GM12878 (cell line): Measurements from ENCODE around the gene MYO1D. TPM values are rescaled to one million over a fixed set of nuclear protein-coding genes. Genes with fewer than 3 reads are reported as not detected.
A peak's percentile ranks its signal among the peaks of the same experiment; 100 is the strongest.

Source experiments
- ATAC-seq: fragments of 200-7000 bp; cut with Tn5 transposase; 3 replicates; pipeline ENCODE4 v1.9.1; 2020; ENCODE audit warnings: mild to moderate bottlenecking, moderate library complexity
- BruUV-seq: library from RNA; stranded (reverse); fragments of 400-500 nt; replicated peaks from 2 replicates; lab custom pipeline; 2021; lab: Mats Ljungman, UMichigan
- CTCF ChIA-PET: fragments of 300-600 bp; sonication (Branson Sonifier 250); formaldehyde crosslinking; extraction: SDS; loops from one replicate; lab custom pipeline; 2021; ENCODE audit warnings: inconsistent platforms; lab: Yijun Ruan, JAX
- POLR2A ChIA-PET: fragments of 350-600 bp; formaldehyde crosslinking; extraction: SDS; loops from one replicate; lab custom pipeline; 2021; ENCODE audit warnings: inconsistent platforms; lab: Charles Lee
- RAD21 ChIA-PET: fragments of 300-600 bp; sonication (Branson Sonifier 250); formaldehyde crosslinking; loops from one replicate; lab custom pipeline; 2023; ENCODE audit warnings: antibody characterized with exemption; ENCODE audit not compliant: unreplicated experiment; lab: Charles Lee
- SMC1A ChIA-PET: fragments of 300-600 bp; sonication (Branson Sonifier 250); formaldehyde crosslinking; loops from one replicate; lab custom pipeline; 2023; ENCODE audit not compliant: unreplicated experiment, uncharacterized antibody; lab: Charles Lee
- DNase-seq: peaks from one replicate; pipeline ENCODE4 v3.0.0-alpha.2; 2011; ENCODE audit warnings: low read depth, low spot score
- FAIRE-seq: peaks from 3 replicates; lab custom pipeline; 2011; peaks lifted over from hg19 to GRCh38; lab: Jason Lieb, UNC
- H2AFZ ChIP-seq: 2 replicates; pipeline ENCODE4 v1.6.0; 2011; ENCODE audit warnings: low read depth, low read length, control low read depth; ENCODE audit not compliant: control insufficient read depth
- H3K27ac ChIP-seq: 2 replicates; pipeline ENCODE4 v1.5.1; 2011; ENCODE audit warnings: control low read depth; ENCODE audit not compliant: control insufficient read depth, insufficient read depth
- H3K27me3 ChIP-seq, 2 experiments: replicated peaks in 1 of 2; 2 replicates each; pipeline versions ENCODE4 v1.6.0 to v1.6.1; 2011; ENCODE audit warnings: low read length in 1 of 2; ENCODE audit not compliant: control insufficient read depth in 2 of 2, insufficient read depth in 2 of 2
- H3K36me3 ChIP-seq, 2 experiments: 2 replicates each; pipeline ENCODE4 v1.5.1; 2011; ENCODE audit warnings: low read length in 1 of 2; ENCODE audit not compliant: control insufficient read depth in 2 of 2, insufficient read depth in 2 of 2
- H3K4me1 ChIP-seq: 2 replicates; pipeline ENCODE4 v1.6.1; 2011; ENCODE audit warnings: mild to moderate bottlenecking, low read length, moderate library complexity, mixed read lengths; ENCODE audit not compliant: control insufficient read depth, insufficient read depth
- H3K4me2 ChIP-seq: 2 replicates; pipeline ENCODE4 v1.6.0; 2011; ENCODE audit warnings: control low read depth; ENCODE audit not compliant: control insufficient read depth, insufficient read depth
- H3K4me3 ChIP-seq: fragments of 200-600 bp; sonication (generic); 2 replicates; pipeline ENCODE4 v1.5.1; 2016
- H3K79me2 ChIP-seq: 2 replicates; pipeline ENCODE4 v1.6.0; 2011; ENCODE audit warnings: low read length; ENCODE audit not compliant: control insufficient read depth, insufficient read depth
- H3K9ac ChIP-seq: 2 replicates; pipeline ENCODE4 v1.8.0; 2011; ENCODE audit warnings: low read length, control low read depth, mixed read lengths; ENCODE audit not compliant: control insufficient read depth, insufficient read depth
- H3K9me3 ChIP-seq: replicated peaks from 3 replicates; pipeline ENCODE4 v1.5.1; 2011; ENCODE audit warnings: mild to moderate bottlenecking, low read length; ENCODE audit not compliant: control insufficient read depth, insufficient read depth
- H4K20me1 ChIP-seq: 2 replicates; pipeline ENCODE4 v1.6.0; 2011; ENCODE audit not compliant: control insufficient read depth, insufficient read depth
- CHD2 ChIP-seq: IDR thresholded peaks from 2 replicates; pipeline ENCODE4 v1.6.1; 2011; ENCODE audit warnings: low read depth, low read length, improper control_type of control experiment, borderline replicate concordance
- CTCF ChIP-seq, 3 experiments: IDR thresholded peaks in 2 of 3; conservative IDR thresholded peaks in 1 of 3; 2 replicates each; pipeline ENCODE4 v1.5.1; 2011; ENCODE audit warnings: low read depth in 3 of 3, low read length in 3 of 3, mild to moderate bottlenecking in 3 of 3, control low read depth in 2 of 3, moderate library complexity in 2 of 3, inconsistent platforms in 1 of 3, mixed read lengths in 1 of 3; ENCODE audit not compliant: control insufficient read depth in 2 of 3, insufficient read depth in 1 of 3; ENCODE audit errors: extremely low read depth in 1 of 3
- EED ChIP-seq: sonication (generic); IDR thresholded peaks from 2 replicates; pipeline ENCODE4 v1.6.1; 2016; ENCODE audit warnings: antibody characterized with exemption, low read depth
- ELK1 ChIP-seq: IDR thresholded peaks from 2 replicates; pipeline ENCODE4 v1.6.1; 2012; ENCODE audit warnings: low read depth, low read length, improper control_type of control experiment
- IKZF2 ChIP-seq, 2 experiments: fragments of 450-650 bp; IDR thresholded peaks; 2 replicates each; pipeline ENCODE4 v1.6.1; 2017; ENCODE audit warnings: mild to moderate bottlenecking in 2 of 2, moderate library complexity in 2 of 2
- JUNB ChIP-seq: IDR thresholded peaks from 2 replicates; pipeline ENCODE4 v1.6.1; 2016; ENCODE audit warnings: antibody characterized with exemption, mild to moderate bottlenecking
- KAT2A ChIP-seq: conservative IDR thresholded peaks from 2 replicates; pipeline ENCODE4 v1.6.1; 2011; ENCODE audit warnings: low read depth, low read length; ENCODE audit not compliant: control insufficient read depth
- MAX ChIP-seq: IDR thresholded peaks from 2 replicates; pipeline ENCODE4 v1.6.1; 2012; ENCODE audit warnings: low read depth, low read length, improper control_type of control experiment
- NKRF ChIP-seq: fragments of 450-650 bp; conservative IDR thresholded peaks from 2 replicates; pipeline ENCODE4 v1.6.1; 2017; ENCODE audit warnings: mild to moderate bottlenecking, moderate library complexity
- PKNOX1 ChIP-seq: fragments of 450-650 bp; IDR thresholded peaks from 2 replicates; pipeline ENCODE4 v1.6.1; 2016; ENCODE audit warnings: mild to moderate bottlenecking
- POU2F2 ChIP-seq: IDR thresholded peaks from 3 replicates; pipeline ENCODE4 v1.6.1; 2011; ENCODE audit warnings: low read depth, mild to moderate bottlenecking, low read length, borderline replicate concordance
- ZNF592 ChIP-seq: fragments of 450-650 bp; IDR thresholded peaks from 2 replicates; pipeline ENCODE4 v1.6.1; 2017; ENCODE audit warnings: mild to moderate bottlenecking, moderate library complexity
- WGBS: methylation state at CpG from one replicate; pipeline ENCODE4 v1.1.6; 2016; ENCODE audit warnings: low lambda C conversion rate; ENCODE audit not compliant: insufficient replicate concordance, insufficient coverage; ENCODE audit errors: missing lambda C conversion rate; 5-methylcytosine and 5-hydroxymethylcytosine counted together
- in situ Hi-C: fragments of 300-500 bp; cut with MboI; formaldehyde crosslinking; loops from 9 replicates; pipeline ENCODE4 v1.14.3; 2018; ENCODE audit warnings: mixed read lengths
- intact Hi-C: fragments of 100-400 bp; cut with micrococcal nuclease; formaldehyde crosslinking; loops from one replicate; pipeline ENCODE4 v1.14.2; 2022; ENCODE audit not compliant: unreplicated experiment
- polyA plus RNA-seq, 11 experiments: library from polyadenylated mRNA; depleted of rRNA in 4 of 11; unstranded in 6 of 11; stranded (reverse) in 5 of 11; fragments of >200 nt; fragmentation: Nextera tagmentation in 4 of 11; fragmentation: Illumina TruSeq in 1 of 11; extraction: Ambion mirVana in 4 of 11; extraction: Trizol in 1 of 11; gene quantifications; 1 replicate in 1 of 11; 2 replicates in 10 of 11; pipeline versions ENCODE4 v1.2.1 to v1.2.3, GENCODE V29; 2011 to 2016; ENCODE audit warnings: inconsistent platforms in 2 of 11, missing spikeins in 2 of 11, low read depth in 1 of 11
- total RNA-seq, 4 experiments: library from RNA; depleted of rRNA in 3 of 4; stranded (reverse); fragments of >200 nt in 3 of 4; fragmentation: Illumina TruSeq in 1 of 4; extraction: Trizol in 1 of 4; gene quantifications; 2 replicates each; pipeline versions ENCODE4 v1.2.1 to v1.2.3, GENCODE V29; 2013 to 2021

The MYO1D gene
- total and polyA plus RNA-seq, 10 of the 15 experiments (the other 5 are each of a cell fraction or from before 2014, with no cell fraction given) = 1.8 to 37.7 (median 25.4) TPM

GRCh38 chr17:32882734-32883133 is 5.8 kb upstream of the MYO1D start:
- RAD21 ChIA-PET = interaction anchor here (1.4 to 4.5 kb wide), 3 partner anchors 27 to 100 kb away, joined by 4 to 19 read pairs (median 4); no protein-coding TSS in a partner anchor
- no peaks in the 10 kb centered on the region for H3K36me3 ChIP-seq
- DNase-seq = no peak
- no TSS peak for BruUV-seq
- no peaks in the 10 kb centered on the region for H3K79me2 ChIP-seq
- CTCF ChIA-PET = interaction anchor here (1.0 to 13.7 kb wide), 3 partner anchors 27 to 401 kb away, joined by 3 to 335 read pairs (median 3); no protein-coding TSS in a partner anchor
- H3K27me3 ChIP-seq = no peaks in the 10 kb centered on the region
- in situ Hi-C loops = loop anchor here (5.0 kb wide), 1 partner anchor 100 kb away; no protein-coding TSS in a partner anchor
- H3K4me1 ChIP-seq = no peaks in the 10 kb centered on the region
- H2AFZ ChIP-seq = no peak overlapping the region
- no peaks in the 10 kb centered on the region for H4K20me1 ChIP-seq
- peak; percentile 72 for ATAC-seq
- POLR2A ChIA-PET = interaction anchor here (0.5 kb wide), 1 partner anchor 243 kb away, joined by 3 read pairs; no protein-coding TSS in a partner anchor
- no peak for FAIRE-seq
- no peak overlapping the region for H3K4me3 ChIP-seq
- no peaks in the 10 kb centered on the region for H3K9me3 ChIP-seq
- H3K27ac ChIP-seq = no peak overlapping the region
- no peak overlapping the region for H3K4me2 ChIP-seq
- SMC1A ChIA-PET = interaction anchor here (0.7 to 2.4 kb wide), 5 partner anchors 27 to 113 kb away, joined by 3 to 6 read pairs (median 5); no protein-coding TSS in a partner anchor
- WGBS = 33% methylated on average over 4 of the region's 4 CpGs
- H3K9ac ChIP-seq = no peak overlapping the region
- intact Hi-C loops = no loop called here
- TF ChIP-seq MAX (no peak), POU2F2 (no peak), PKNOX1 (0 out of 2 replicates have a peak, but pooled peaks have one; percentile 19), ZNF592 (no peak), CHD2 (no peak), EED (peak; percentile 42; the same call in 1 of the 2 replicates), IKZF2 (IDR thresholded peaks at IDR 0.05) (peak; percentile 27 to 33; a peak in 2 of 4 replicates), JUNB (0 out of 2 replicates have a peak, but pooled peaks have one; percentile 21), NKRF (no peak), CTCF (IDR thresholded peaks at IDR 0.05 in 2 of 3, conservative IDR thresholded peaks at IDR 0.05 in 1 of 3; ENCODE audit: control insufficient read depth in 2 of 3, extremely low read depth in 1 of 3, insufficient read depth in 1 of 3, low read depth in 3 of 3, low read length in 3 of 3) (no peak), ELK1 (no peak), KAT2A (no peak)
